HepG2 (cell line): Measurements from ENCODE around the gene PLCB4.

Source experiments
- HNF4G ChIP-seq, 2 experiments: sonication (generic) in 1 of 2; formaldehyde crosslinking in 1 of 2; IDR thresholded peaks; 2 replicates each; pipeline versions ENCODE4 v1.4.0 to v1.6.1; 2011 to 2020; ENCODE audit warnings: borderline replicate concordance in 2 of 2, low read depth in 2 of 2, mild to moderate bottlenecking in 2 of 2, low read length in 1 of 2, missing genetic modification reagents in 1 of 2, moderate library complexity in 1 of 2
- MAFK ChIP-seq, 2 experiments: IDR thresholded peaks in 1 of 2; conservative IDR thresholded peaks in 1 of 2; 2 replicates each; pipeline ENCODE4 v1.6.1; 2011; ENCODE audit warnings: improper control_type of control experiment in 2 of 2, low read length in 2 of 2
- NR2F2 ChIP-seq: IDR thresholded peaks from 2 replicates; pipeline ENCODE4 v1.6.1; 2012; ENCODE audit warnings: low read depth, inconsistent platforms, borderline replicate concordance
- RAD21 ChIP-seq: fragments of 450-650 bp; formaldehyde crosslinking; IDR thresholded peaks from 2 replicates; pipeline ENCODE4 v1.5.0; 2020; ENCODE audit warnings: mild to moderate bottlenecking
- SETDB1 ChIP-seq: sonication (generic); formaldehyde crosslinking; IDR thresholded peaks from 2 replicates; pipeline ENCODE4 v1.5.1; 2020; ENCODE audit warnings: missing genetic modification reagents, mild to moderate bottlenecking, borderline replicate concordance
- SP2 ChIP-seq: sonication (generic); formaldehyde crosslinking; IDR thresholded peaks from 2 replicates; pipeline ENCODE4 v1.5.1; 2020; ENCODE audit warnings: mild to moderate bottlenecking, missing genetic modification reagents
- TAF1 ChIP-seq: sonication (generic); formaldehyde crosslinking; IDR thresholded peaks from 2 replicates; pipeline ENCODE4 v1.4.0; 2020; ENCODE audit warnings: missing genetic modification reagents
- ZBTB10 ChIP-seq: sonication (generic); formaldehyde crosslinking; IDR thresholded peaks from 2 replicates; pipeline ENCODE4 v1.4.0; 2020; ENCODE audit warnings: missing genetic modification reagents, borderline replicate concordance
- ZBTB8A ChIP-seq: sonication (generic); formaldehyde crosslinking; IDR thresholded peaks from 2 replicates; pipeline ENCODE4 v1.4.0; 2020; ENCODE audit warnings: mild to moderate bottlenecking, low read depth, missing genetic modification reagents, borderline replicate concordance
- ZNF407 ChIP-seq: sonication (generic); formaldehyde crosslinking; IDR thresholded peaks from one replicate; pipeline ENCODE4 v1.5.1; 2020; ENCODE audit warnings: mild to moderate bottlenecking, missing genetic modification reagents; ENCODE audit errors: not compliant biosample characterization

GRCh38 chr20:9388813-9389161, 319.9 kb downstream of the PLCB4 start:
- TF ChIP-seq SP2 (CRISPR knock-in tag) (no peak), RAD21 (CRISPR knock-in tag) (no peak), ZBTB8A (CRISPR knock-in tag) (no peak), ZBTB10 (no peak), ZNF407 (CRISPR knock-in tag) (no peak), MAFK (conservative IDR thresholded peaks at IDR 0.05 in 1 of 2, IDR thresholded peaks at IDR 0.05 in 1 of 2; ENCODE audit: low read length in 2 of 2) (no peak), SETDB1 (CRISPR knock-in tag) (no peak), NR2F2 (no peak), TAF1 (no peak), HNF4G (IDR thresholded peaks at IDR 0.05; ENCODE audit: borderline replicate concordance, low read depth, low read length) (no peak), HNF4G (CRISPR knock-in tag; IDR thresholded peaks at IDR 0.05; ENCODE audit: borderline replicate concordance, low read depth) (no peak)
